ENCODE data around the gene TMEM138. TPM values are rescaled to one million over a fixed set of nuclear protein-coding genes. Genes with fewer than 3 reads are reported as not detected.

Gene TMEM138
- total RNA-seq, 2 donors from 2014 or later, result 46.1 to 48.9 TPM

- DNase-seq (no peak), ATAC-seq (no peak)
- no peaks in the 10 kb centered on the region for H3K9me3 ChIP-seq (ENCODE audit: control insufficient read depth, low read length, poor library complexity, severe bottlenecking)
- H3K27ac Mint-ChIP-seq, result peak overlapping the region; percentile 73
- H3K27me3 Mint-ChIP-seq, result no peaks in the 10 kb centered on the region
- H3K4me3 Mint-ChIP-seq, result no peak overlapping the region
- peaks cover 6% of the 10 kb centered on the region for H3K36me3 Mint-ChIP-seq (ENCODE audit: low read depth)
- H3K4me1 Mint-ChIP-seq, result peaks cover 30% of the 10 kb centered on the region
Measured at GRCh38 chr11:61335355-61335710, 26.8 kb upstream of the TMEM138 start.

- peak; percentile 74 to 83 (median 74) for DNase-seq
- Mint-ChIP-seq H3K27ac (peak overlapping the region; percentile 73), H3K4me1 (peaks cover 25% of the 10 kb centered on the region), H3K27me3 (no peaks in the 10 kb centered on the region), H3K4me3 (peak overlapping the region; percentile 25), H3K36me3 (ENCODE audit: low read depth) (peaks cover 6% of the 10 kb centered on the region)
- peak; percentile 62 for ATAC-seq
- no peaks in the 10 kb centered on the region for H3K9me3 ChIP-seq (ENCODE audit: control insufficient read depth, low read length, poor library complexity, severe bottlenecking)
Measured at GRCh38 chr11:61336171-61336935, 25.8 kb upstream of the TMEM138 start.

- Mint-ChIP-seq H3K4me1 (peaks cover 15% of the 10 kb centered on the region), H3K27ac (peak overlapping the region; percentile 89), H3K4me3 (no peak overlapping the region), H3K36me3 (ENCODE audit: low read depth) (peaks cover 3% of the 10 kb centered on the region), H3K27me3 (no peaks in the 10 kb centered on the region)
- DNase-seq (no peak), ATAC-seq (no peak)
- no peaks in the 10 kb centered on the region for H3K9me3 ChIP-seq (ENCODE audit: control insufficient read depth, low read length, poor library complexity, severe bottlenecking)
Measured at GRCh38 chr11:61337706-61338470, 24.3 kb upstream of the TMEM138 start.

- no peak for DNase-seq
- H3K4me3 Mint-ChIP-seq, result no peak overlapping the region
- H3K27me3 Mint-ChIP-seq, result no peaks in the 10 kb centered on the region
- no peak overlapping the region for H3K27ac Mint-ChIP-seq
- H3K9me3 ChIP-seq (ENCODE audit: control insufficient read depth, low read length, poor library complexity, severe bottlenecking), result no peaks in the 10 kb centered on the region
- peaks cover 8% of the 10 kb centered on the region for H3K4me1 Mint-ChIP-seq
- no peak for ATAC-seq
- H3K36me3 Mint-ChIP-seq (ENCODE audit: low read depth), result peaks cover 3% of the 10 kb centered on the region
Measured at GRCh38 chr11:61338783-61339489, 23.2 kb upstream of the TMEM138 start.

- peaks cover 8% of the 10 kb centered on the region for H3K4me1 Mint-ChIP-seq
- H3K27ac Mint-ChIP-seq, result peak overlapping the region; percentile 27
- DNase-seq, result no peak
- no peaks in the 10 kb centered on the region for H3K27me3 Mint-ChIP-seq
- no peak for ATAC-seq
- H3K4me3 Mint-ChIP-seq, result no peak overlapping the region
- peaks cover 3% of the 10 kb centered on the region for H3K36me3 Mint-ChIP-seq (ENCODE audit: low read depth)
- H3K9me3 ChIP-seq (ENCODE audit: control insufficient read depth, low read length, poor library complexity, severe bottlenecking), result no peaks in the 10 kb centered on the region
Measured at GRCh38 chr11:61339490-61339878, 22.7 kb upstream of the TMEM138 start.

GRCh38 chr11:61340979-61341378, 21.2 kb upstream of the TMEM138 start:
- Mint-ChIP-seq H3K4me1 (peaks cover 8% of the 10 kb centered on the region), H3K27ac (no peak overlapping the region), H3K36me3 (ENCODE audit: low read depth) (peaks cover 3% of the 10 kb centered on the region), H3K4me3 (no peak overlapping the region), H3K27me3 (no peaks in the 10 kb centered on the region)
- DNase-seq, result no peak
- H3K9me3 ChIP-seq (ENCODE audit: control insufficient read depth, low read length, poor library complexity, severe bottlenecking), result no peaks in the 10 kb centered on the region
- ATAC-seq, result no peak

GRCh38 chr11:61341706-61342105, 20.5 kb upstream of the TMEM138 start:
- H3K27ac Mint-ChIP-seq, result peak overlapping the region; percentile 60
- peaks cover 3% of the 10 kb centered on the region for H3K36me3 Mint-ChIP-seq (ENCODE audit: low read depth)
- H3K4me1 Mint-ChIP-seq, result peaks cover 10% of the 10 kb centered on the region
- no peak for ATAC-seq
- no peak overlapping the region for H3K4me3 Mint-ChIP-seq
- DNase-seq, result no peak
- no peaks in the 10 kb centered on the region for H3K27me3 Mint-ChIP-seq
- no peaks in the 10 kb centered on the region for H3K9me3 ChIP-seq (ENCODE audit: control insufficient read depth, low read length, poor library complexity, severe bottlenecking)

GRCh38 chr11:61342207-61342803, 19.9 kb upstream of the TMEM138 start:
- Mint-ChIP-seq H3K27ac (peak overlapping the region; percentile 60), H3K4me3 (no peak overlapping the region), H3K4me1 (peaks cover 7% of the 10 kb centered on the region), H3K36me3 (ENCODE audit: low read depth) (peaks cover 3% of the 10 kb centered on the region), H3K27me3 (no peaks in the 10 kb centered on the region)
- no peak for ATAC-seq
- no peak for DNase-seq
- no peaks in the 10 kb centered on the region for H3K9me3 ChIP-seq (ENCODE audit: control insufficient read depth, low read length, poor library complexity, severe bottlenecking)

GRCh38 chr11:61343792-61344745, 18.1 kb upstream of the TMEM138 start:
- ATAC-seq (no peak), DNase-seq (no peak)
- H3K4me3 Mint-ChIP-seq, result no peak overlapping the region
- peak overlapping the region; percentile 87 for H3K27ac Mint-ChIP-seq
- H3K36me3 Mint-ChIP-seq (ENCODE audit: low read depth), result no peaks in the 10 kb centered on the region
- no peaks in the 10 kb centered on the region for H3K9me3 ChIP-seq (ENCODE audit: control insufficient read depth, low read length, poor library complexity, severe bottlenecking)
- H3K4me1 Mint-ChIP-seq, result peaks cover 7% of the 10 kb centered on the region
- no peaks in the 10 kb centered on the region for H3K27me3 Mint-ChIP-seq

GRCh38 chr11:61345170-61345610, 17.0 kb upstream of the TMEM138 start:
- Mint-ChIP-seq H3K27ac (peak overlapping the region; percentile 87), H3K4me1 (peaks cover 10% of the 10 kb centered on the region), H3K4me3 (no peak overlapping the region), H3K27me3 (no peaks in the 10 kb centered on the region), H3K36me3 (ENCODE audit: low read depth) (peaks cover 2% of the 10 kb centered on the region)
- ATAC-seq (no peak), DNase-seq (no peak)
- no peaks in the 10 kb centered on the region for H3K9me3 ChIP-seq (ENCODE audit: control insufficient read depth, low read length, poor library complexity, severe bottlenecking)

- Mint-ChIP-seq H3K27me3 (no peaks in the 10 kb centered on the region), H3K27ac (peak overlapping the region; percentile 61), H3K4me3 (no peak overlapping the region), H3K36me3 (ENCODE audit: low read depth) (peaks cover 2% of the 10 kb centered on the region), H3K4me1 (peaks cover 10% of the 10 kb centered on the region)
- ATAC-seq (no peak), DNase-seq (no peak)
- H3K9me3 ChIP-seq (ENCODE audit: control insufficient read depth, low read length, poor library complexity, severe bottlenecking), result no peaks in the 10 kb centered on the region
Measured at GRCh38 chr11:61345954-61346843, 16.0 kb upstream of the TMEM138 start.
